ENCODE data around the gene KLHL11.
"Not testable (repeated sequence)": the region's sequence is repeated elsewhere in the genome, so short reads cannot be mapped to it uniquely, and the experiment has no call there.

The KLHL11 gene

DNA sequence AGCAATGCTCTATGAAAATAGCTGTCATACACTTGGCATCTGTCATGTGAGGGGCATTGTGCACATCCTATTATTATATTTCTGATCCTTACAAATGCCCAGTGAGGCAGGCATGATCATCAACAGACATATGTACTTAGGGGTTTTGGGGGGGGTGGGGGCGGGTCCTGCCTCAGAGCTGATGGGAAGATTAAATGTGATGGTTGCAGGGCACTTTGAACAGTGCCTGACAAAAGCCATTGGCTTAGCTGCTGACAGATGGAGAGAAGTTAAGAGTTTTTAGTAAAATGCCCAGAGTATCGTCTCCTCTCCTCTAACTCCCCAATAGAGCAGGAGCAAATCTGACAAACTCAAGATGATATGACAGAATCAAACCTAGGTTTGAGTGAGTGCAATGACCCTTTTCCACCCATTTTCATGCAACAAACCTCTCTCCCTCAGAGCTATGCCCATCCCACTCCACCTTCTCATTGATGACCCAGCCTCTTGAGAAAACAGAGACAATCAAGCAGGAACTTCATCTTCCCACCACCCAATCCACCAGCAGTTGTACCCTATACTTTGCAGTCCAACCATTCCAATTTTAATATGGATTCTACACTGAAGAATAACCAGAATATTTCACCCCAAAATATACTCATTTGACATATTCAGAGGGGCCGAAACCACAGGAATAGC, 4.8 kb downstream of the KLHL11 start:
- no peak for DNase-seq
- H3K9me3 ChIP-seq, result no peaks in the 10 kb centered on the region
- peaks cover 11% of the 10 kb centered on the region for H3K4me1 ChIP-seq
- H3K4me3 ChIP-seq (ENCODE audit: low read depth, low read length), result no peak overlapping the region
- H3K27me3 ChIP-seq, result no peaks in the 10 kb centered on the region
- H3K36me3 ChIP-seq, result no peaks in the 10 kb centered on the region
- TF ChIP-seq, protein P1, sequence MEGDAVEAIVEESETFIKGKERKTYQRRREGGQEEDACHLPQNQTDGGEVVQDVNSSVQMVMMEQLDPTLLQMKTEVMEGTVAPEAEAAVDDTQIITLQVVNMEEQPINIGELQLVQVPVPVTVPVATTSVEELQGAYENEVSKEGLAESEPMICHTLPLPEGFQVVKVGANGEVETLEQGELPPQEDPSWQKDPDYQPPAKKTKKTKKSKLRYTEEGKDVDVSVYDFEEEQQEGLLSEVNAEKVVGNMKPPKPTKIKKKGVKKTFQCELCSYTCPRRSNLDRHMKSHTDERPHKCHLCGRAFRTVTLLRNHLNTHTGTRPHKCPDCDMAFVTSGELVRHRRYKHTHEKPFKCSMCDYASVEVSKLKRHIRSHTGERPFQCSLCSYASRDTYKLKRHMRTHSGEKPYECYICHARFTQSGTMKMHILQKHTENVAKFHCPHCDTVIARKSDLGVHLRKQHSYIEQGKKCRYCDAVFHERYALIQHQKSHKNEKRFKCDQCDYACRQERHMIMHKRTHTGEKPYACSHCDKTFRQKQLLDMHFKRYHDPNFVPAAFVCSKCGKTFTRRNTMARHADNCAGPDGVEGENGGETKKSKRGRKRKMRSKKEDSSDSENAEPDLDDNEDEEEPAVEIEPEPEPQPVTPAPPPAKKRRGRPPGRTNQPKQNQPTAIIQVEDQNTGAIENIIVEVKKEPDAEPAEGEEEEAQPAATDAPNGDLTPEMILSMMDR (IDR thresholded peaks at IDR 0.05; ENCODE audit: low read depth, low read length), result no peak

DNA sequence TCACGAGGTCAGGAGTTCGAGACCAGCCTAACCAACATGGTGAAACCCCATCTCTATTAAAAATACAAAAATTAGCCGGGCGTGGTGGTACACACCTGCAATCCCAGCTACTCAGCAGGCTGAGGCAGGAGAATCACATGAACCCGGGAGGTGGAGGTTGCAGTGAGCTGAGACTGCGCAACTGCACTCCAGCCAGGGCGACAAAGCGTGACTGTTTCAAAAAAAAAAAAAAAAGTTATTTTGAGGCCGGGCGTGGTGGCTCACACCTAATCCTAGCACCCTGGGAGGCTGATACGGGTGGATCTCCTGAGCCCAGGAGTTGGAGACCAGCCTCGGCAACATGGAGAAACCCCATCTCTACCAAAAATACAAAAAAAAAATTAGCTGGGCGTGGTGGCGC, 13.8 kb downstream of the KLHL11 start:
- peaks cover 37% of the 10 kb centered on the region for H3K36me3 ChIP-seq
- H3K4me3 ChIP-seq (ENCODE audit: low read depth, low read length); H3K27me3 ChIP-seq; DNase-seq; H3K9me3 ChIP-seq; H3K4me1 ChIP-seq: not testable (repeated sequence)

DNA sequence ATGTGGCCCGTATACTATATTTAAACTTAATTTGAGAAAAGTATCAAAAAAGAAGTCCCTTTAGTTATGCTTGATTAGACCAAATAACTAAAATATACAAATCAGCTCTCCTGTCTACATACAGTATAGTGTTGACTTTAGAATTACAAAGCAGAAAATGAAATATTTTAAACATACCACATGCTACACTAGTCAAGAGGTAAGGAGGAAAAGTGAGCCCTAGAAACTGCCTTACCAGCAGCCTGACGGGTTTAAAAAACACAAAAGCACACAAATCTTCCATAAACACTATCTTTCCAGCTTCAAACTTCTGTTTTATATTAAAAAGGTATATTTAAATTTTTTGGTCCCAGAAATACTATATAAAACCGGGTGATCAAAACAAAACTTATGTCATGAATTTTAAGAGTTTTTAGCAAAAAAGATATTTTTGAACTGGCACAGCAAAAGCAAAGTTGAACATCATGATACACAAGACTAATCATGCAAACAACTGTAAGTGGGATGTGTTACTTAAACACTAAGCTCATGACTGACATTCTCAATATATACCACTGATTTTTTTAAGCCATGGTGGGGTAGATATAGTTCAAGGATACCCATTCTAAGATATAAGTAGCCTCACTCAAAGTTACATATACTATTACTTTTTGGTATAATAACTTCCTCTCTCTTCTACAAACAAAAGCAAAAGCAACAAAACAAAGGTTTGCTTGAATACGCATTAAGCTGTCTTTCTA, 15.8 kb downstream of the KLHL11 start:
- H3K36me3 ChIP-seq, result peaks cover 30% of the 10 kb centered on the region
- no peak for DNase-seq
- no peak overlapping the region for H3K4me3 ChIP-seq (ENCODE audit: low read depth, low read length)
- no peaks in the 10 kb centered on the region for H3K27me3 ChIP-seq
- no peaks in the 10 kb centered on the region for H3K9me3 ChIP-seq
- H3K4me1 ChIP-seq, result peaks cover 9% of the 10 kb centered on the region
- TF ChIP-seq, protein P1 (IDR thresholded peaks at IDR 0.05; ENCODE audit: low read depth, low read length), result no peak

DNA sequence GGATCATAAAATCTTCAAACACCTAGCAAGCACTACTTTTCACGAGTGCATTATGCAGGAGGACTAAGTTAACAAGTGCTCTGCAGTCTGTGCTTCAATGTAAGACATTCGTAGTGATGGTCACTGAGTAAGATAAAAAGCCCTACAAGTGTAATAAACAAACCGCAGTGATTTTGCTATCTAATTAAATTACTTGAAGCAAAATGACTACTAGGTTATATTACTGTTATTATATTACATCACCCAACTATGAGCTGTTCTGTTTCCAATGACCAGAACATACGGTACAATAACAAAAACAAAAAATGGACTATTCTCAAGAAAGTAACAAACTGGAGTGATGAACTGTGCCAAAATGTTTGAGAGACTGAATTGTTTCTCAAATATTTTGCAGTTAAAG, 16.4 kb downstream of the KLHL11 start:
- Histone ChIP-seq H3K4me1 (peaks cover 9% of the 10 kb centered on the region), H3K36me3 (peaks cover 24% of the 10 kb centered on the region), H3K27me3 (no peaks in the 10 kb centered on the region), H3K4me3 (ENCODE audit: low read depth, low read length) (no peak overlapping the region), H3K9me3 (no peaks in the 10 kb centered on the region)
- DNase-seq, result no peak
- TF ChIP-seq, protein P1 (IDR thresholded peaks at IDR 0.05; ENCODE audit: low read depth, low read length), result no peak

DNA sequence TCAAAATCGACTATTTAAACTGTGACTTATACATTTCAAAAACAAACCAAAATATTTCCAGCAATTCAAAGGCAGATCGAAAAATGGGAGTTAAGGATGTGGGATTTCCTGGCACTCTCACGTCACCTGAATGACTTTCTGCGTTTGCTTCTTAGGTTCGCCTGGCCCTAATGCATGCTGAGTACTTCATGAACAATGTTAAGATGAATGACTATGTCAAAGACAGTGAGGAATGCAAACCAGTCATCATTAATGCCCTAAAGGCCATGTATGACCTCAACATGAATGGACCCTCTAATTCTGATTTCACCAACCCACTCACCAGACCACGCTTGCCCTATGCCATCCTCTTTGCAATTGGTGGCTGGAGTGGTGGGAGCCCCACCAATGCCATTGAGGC, 20.3 kb downstream of the KLHL11 start:
- Histone ChIP-seq H3K4me3 (ENCODE audit: low read depth, low read length) (no peak overlapping the region), H3K36me3 (peaks cover 5% of the 10 kb centered on the region), H3K27me3 (no peaks in the 10 kb centered on the region), H3K4me1 (peaks cover 5% of the 10 kb centered on the region; the same call in 1 of the 2 replicates), H3K9me3 (no peaks in the 10 kb centered on the region)
- TF ChIP-seq, protein P1 (IDR thresholded peaks at IDR 0.05; ENCODE audit: low read depth, low read length), result no peak
- DNase-seq, result no peak

DNA sequence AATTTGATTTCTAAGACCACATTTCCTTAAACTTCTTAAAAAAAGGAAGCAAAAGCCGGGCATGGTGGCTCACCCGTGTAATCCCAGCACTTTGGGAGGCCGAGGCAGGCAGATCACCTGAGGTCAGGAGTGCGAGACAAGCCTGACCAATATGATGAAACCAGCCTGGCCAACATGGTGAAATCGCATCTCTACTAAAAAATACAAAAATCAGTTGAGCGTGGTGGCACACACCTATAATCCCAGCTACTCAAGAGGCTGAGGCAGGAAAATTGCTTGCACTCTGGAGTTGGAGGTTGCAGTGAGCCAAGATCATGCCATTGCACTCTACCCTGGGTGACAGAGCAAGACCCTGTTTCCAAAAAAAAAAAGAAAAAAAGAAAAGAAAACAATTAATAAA, 24.4 kb downstream of the KLHL11 start:
- not testable (repeated sequence) for H3K4me1 ChIP-seq; H3K4me3 ChIP-seq (ENCODE audit: low read depth, low read length); DNase-seq; H3K36me3 ChIP-seq; H3K27me3 ChIP-seq; H3K9me3 ChIP-seq

DNA sequence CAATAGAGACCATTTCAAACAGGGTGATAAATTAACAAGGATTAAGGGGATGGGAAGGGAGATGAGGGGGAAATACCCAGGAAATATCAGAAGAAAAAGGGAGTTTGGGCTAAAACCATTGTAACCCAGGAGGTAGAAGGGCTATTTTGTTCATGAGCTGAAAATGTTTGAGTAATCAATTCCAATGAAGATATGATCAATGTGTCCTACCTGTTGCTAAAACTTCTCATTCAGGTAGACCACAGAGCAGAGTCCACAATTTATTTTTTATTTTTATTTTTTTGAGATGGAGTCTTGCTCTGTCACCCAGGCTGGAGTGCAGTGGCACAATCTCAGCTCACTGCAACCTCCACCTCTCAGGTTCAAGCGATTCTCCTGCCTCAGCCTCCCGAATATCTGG, 25.8 kb downstream of the KLHL11 start:
- H3K36me3 ChIP-seq; H3K4me3 ChIP-seq (ENCODE audit: low read depth, low read length); DNase-seq; H3K27me3 ChIP-seq; H3K4me1 ChIP-seq; H3K9me3 ChIP-seq: not testable (repeated sequence)
